H1 (cell line): Measurements from ENCODE around the gene INHA.

Experiments used
- HDAC6 ChIP-seq: IDR thresholded peaks from one replicate; pipeline ENCODE4 v1.7.1; 2012; ENCODE audit warnings: low read depth, mild to moderate bottlenecking, inconsistent platforms, low read length, moderate library complexity
- NANOG ChIP-seq: IDR thresholded peaks from 2 replicates; pipeline ENCODE4 v1.6.1; 2011; ENCODE audit warnings: low read length, low read depth, mild to moderate bottlenecking, inconsistent platforms; ENCODE audit not compliant: insufficient read depth, poor library complexity, severe bottlenecking

- TF ChIP-seq HDAC6 (no peak), NANOG (no peak)
These were observed 46.4 kb upstream of the INHA start for GRCh38 chr2:219525533-219526232.
